ENCODE data around the gene MCF2L.

The MCF2L gene

GRCh38 chr13:113074401-113074800 lies 105.4 kb downstream of the MCF2L start:
- Histone ChIP-seq H4K20me1 (ENCODE audit: insufficient read depth, low read length) (no peaks in the 10 kb centered on the region), H3K27me3 (ENCODE audit: low read depth, low read length) (peaks cover 5% of the 10 kb centered on the region), H2AFZ (ENCODE audit: low read depth, low read length) (no peak overlapping the region), H3K9ac (ENCODE audit: low read length) (no peak overlapping the region), H3K27ac (ENCODE audit: low read length) (no peak overlapping the region), H3K4me1 (ENCODE audit: low read length) (peaks cover 11% of the 10 kb centered on the region), H3K4me3 (ENCODE audit: low read length) (no peak overlapping the region), H3K79me2 (ENCODE audit: low read length) (no peaks in the 10 kb centered on the region), H3K4me2 (ENCODE audit: low read length) (no peak overlapping the region), H3K9me3 (ENCODE audit: insufficient read depth, low read length) (no peaks in the 10 kb centered on the region), H3K36me3 (replicated peaks; ENCODE audit: low read depth, low read length) (no peaks in the 10 kb centered on the region)
- TF ChIP-seq CTCF (IDR thresholded peaks at IDR 0.05; ENCODE audit: low read depth, low read length) (no peak), EZH2phosphoT487 (IDR thresholded peaks at IDR 0.05; ENCODE audit: low read depth) (no peak)

- Histone ChIP-seq H3K27ac (ENCODE audit: low read length) (no peak overlapping the region), H3K4me1 (ENCODE audit: low read length) (peaks cover 11% of the 10 kb centered on the region), H2AFZ (ENCODE audit: low read depth, low read length) (no peak overlapping the region), H3K4me3 (ENCODE audit: low read length) (no peak overlapping the region), H3K27me3 (ENCODE audit: low read depth, low read length) (peaks cover 5% of the 10 kb centered on the region), H3K36me3 (replicated peaks; ENCODE audit: low read depth, low read length) (no peaks in the 10 kb centered on the region), H3K4me2 (ENCODE audit: low read length) (no peak overlapping the region), H4K20me1 (ENCODE audit: insufficient read depth, low read length) (no peaks in the 10 kb centered on the region), H3K9ac (ENCODE audit: low read length) (no peak overlapping the region), H3K79me2 (ENCODE audit: low read length) (no peaks in the 10 kb centered on the region), H3K9me3 (ENCODE audit: insufficient read depth, low read length) (no peaks in the 10 kb centered on the region)
- TF ChIP-seq EZH2phosphoT487 (IDR thresholded peaks at IDR 0.05; ENCODE audit: low read depth) (no peak), CTCF (IDR thresholded peaks at IDR 0.05; ENCODE audit: low read depth, low read length) (no peak)
Measured at GRCh38 chr13:113074876-113075275, 105.9 kb downstream of the MCF2L start.

- no peaks in the 10 kb centered on the region for H3K36me3 ChIP-seq (replicated peaks; ENCODE audit: low read depth, low read length)
- H3K79me2 ChIP-seq (ENCODE audit: low read length): no peaks in the 10 kb centered on the region
- no peak overlapping the region for H3K4me2 ChIP-seq (ENCODE audit: low read length)
- H3K4me3 ChIP-seq (ENCODE audit: low read length): no peak overlapping the region
- H4K20me1 ChIP-seq (ENCODE audit: insufficient read depth, low read length): no peaks in the 10 kb centered on the region
- no peak overlapping the region for H3K27ac ChIP-seq (ENCODE audit: low read length)
- no peak for TF ChIP-seq EZH2phosphoT487 (IDR thresholded peaks at IDR 0.05; ENCODE audit: low read depth)
- no peak for TF ChIP-seq CTCF (IDR thresholded peaks at IDR 0.05; ENCODE audit: low read depth, low read length)
- peaks cover 7% of the 10 kb centered on the region for H3K4me1 ChIP-seq (ENCODE audit: low read length)
- no peaks in the 10 kb centered on the region for H3K9me3 ChIP-seq (ENCODE audit: insufficient read depth, low read length)
- peaks cover 5% of the 10 kb centered on the region for H3K27me3 ChIP-seq (ENCODE audit: low read depth, low read length)
- H2AFZ ChIP-seq (ENCODE audit: low read depth, low read length): no peak overlapping the region
- no peak overlapping the region for H3K9ac ChIP-seq (ENCODE audit: low read length)
Measured at GRCh38 chr13:113075711-113076110, 106.7 kb downstream of the MCF2L start.

- H3K27ac ChIP-seq (ENCODE audit: low read length): no peak overlapping the region
- H3K9ac ChIP-seq (ENCODE audit: low read length): no peak overlapping the region
- H3K9me3 ChIP-seq (ENCODE audit: insufficient read depth, low read length): no peaks in the 10 kb centered on the region
Measured at GRCh38 chr13:113076681-113077401, 107.8 kb downstream of the MCF2L start.

More at GRCh38 chr13:113076681-113077401, 107.8 kb downstream of the MCF2L start:
- Histone ChIP-seq H3K79me2 (ENCODE audit: low read length) (no peaks in the 10 kb centered on the region), H3K4me1 (ENCODE audit: low read length) (no peaks in the 10 kb centered on the region), H3K4me2 (ENCODE audit: low read length) (no peak overlapping the region), H2AFZ (ENCODE audit: low read depth, low read length) (no peak overlapping the region), H3K4me3 (ENCODE audit: low read length) (no peak overlapping the region), H4K20me1 (ENCODE audit: insufficient read depth, low read length) (no peaks in the 10 kb centered on the region), H3K36me3 (replicated peaks; ENCODE audit: low read depth, low read length) (no peaks in the 10 kb centered on the region), H3K27me3 (ENCODE audit: low read depth, low read length) (peaks cover 5% of the 10 kb centered on the region)
- no peak for TF ChIP-seq CTCF (IDR thresholded peaks at IDR 0.05; ENCODE audit: low read depth, low read length)
- no peak for TF ChIP-seq EZH2phosphoT487 (IDR thresholded peaks at IDR 0.05; ENCODE audit: low read depth)

All from OCI-LY3 (cell line).